Measurements from ENCODE around the gene SLC24A1.

Gene SLC24A1

GRCh38 chr15:65641768-65642475 is 20.2 kb downstream of the SLC24A1 start:
- no peak for DNase-seq (ENCODE audit: low read depth)
- TF ChIP-seq CTCF (IDR thresholded peaks at IDR 0.05; ENCODE audit: insufficient read depth, low read depth, low read length, missing control alignments), result no peak

DNA sequence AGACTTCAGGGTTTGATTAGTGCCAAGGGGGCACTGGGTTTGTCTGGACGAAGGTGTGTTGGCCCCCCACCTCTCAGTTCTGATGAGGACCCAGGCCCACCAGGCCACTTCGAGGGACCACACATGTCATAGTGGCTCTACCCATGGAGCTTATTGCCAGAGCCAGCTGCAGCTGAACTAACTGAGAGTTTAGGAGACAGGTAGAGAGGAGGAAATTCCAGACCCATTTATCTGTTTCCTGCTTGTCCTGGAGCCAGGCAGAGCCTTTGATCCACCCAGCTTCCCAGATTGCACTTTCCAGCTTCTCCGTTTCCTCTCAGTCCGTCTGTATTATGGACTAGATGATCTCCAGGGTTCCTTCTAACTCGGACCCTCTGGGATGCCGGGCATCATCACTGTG is 20.9 kb downstream of the SLC24A1 start:
- no peak for TF ChIP-seq CTCF (IDR thresholded peaks at IDR 0.05; ENCODE audit: insufficient read depth, low read depth, low read length, missing control alignments)
- no peak overlapping the region for H3K4me3 ChIP-seq (ENCODE audit: low read length)
- peak; percentile 36 for DNase-seq (ENCODE audit: low read depth)

More at GRCh38 chr15:65641768-65642475, 20.2 kb downstream of the SLC24A1 start:
- no peak overlapping the region for H3K4me3 ChIP-seq (ENCODE audit: low read length)

DNA sequence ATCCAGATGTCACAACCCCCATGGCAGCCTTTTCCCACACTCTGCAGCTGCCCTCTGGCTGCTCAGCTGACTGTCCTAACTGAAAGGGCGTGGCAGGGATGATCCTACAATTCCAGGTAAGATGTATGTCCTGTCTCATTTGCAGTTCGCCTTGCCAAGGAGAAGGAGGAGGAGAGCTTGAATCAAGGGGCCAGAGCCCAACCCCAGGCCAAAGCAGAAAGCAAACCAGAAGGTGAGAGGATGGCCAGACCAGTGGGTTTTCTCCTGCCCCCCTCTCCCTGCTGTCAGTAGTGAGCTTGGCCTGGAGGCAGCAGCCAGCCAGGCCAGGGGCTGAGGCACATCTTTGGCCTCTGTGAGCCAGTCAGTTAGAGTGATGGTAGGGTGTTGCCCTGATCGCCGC is 22.5 kb downstream of the SLC24A1 start:
- TF ChIP-seq CTCF (IDR thresholded peaks at IDR 0.05; ENCODE audit: insufficient read depth, low read depth, low read length, missing control alignments), result no peak
- DNase-seq (ENCODE audit: low read depth), result no peak
- H3K4me3 ChIP-seq (ENCODE audit: low read length), result no peak overlapping the region

DNA sequence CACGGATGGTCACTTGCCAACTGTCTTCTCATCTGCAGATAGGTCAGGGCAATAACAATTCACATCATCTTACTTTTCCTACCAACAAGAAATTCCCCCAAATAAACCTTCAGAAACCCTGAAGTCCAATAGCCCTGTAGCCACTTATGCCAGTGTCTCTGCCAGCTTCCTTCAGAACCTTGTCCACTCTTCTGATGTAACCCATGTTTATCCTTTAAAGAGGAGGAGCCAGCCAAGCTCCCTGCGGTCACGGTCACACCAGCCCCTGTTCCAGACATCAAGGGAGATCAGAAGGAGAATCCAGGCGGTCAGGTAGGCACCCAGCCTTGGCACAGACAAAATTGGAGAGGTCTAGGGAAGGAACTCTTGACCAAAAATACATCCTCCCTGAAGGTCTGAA is 23.7 kb downstream of the SLC24A1 start:
- TF ChIP-seq CTCF (IDR thresholded peaks at IDR 0.05; ENCODE audit: insufficient read depth, low read depth, low read length, missing control alignments), result no peak
- no peak for DNase-seq (ENCODE audit: low read depth)
- no peak overlapping the region for H3K4me3 ChIP-seq (ENCODE audit: low read length)

- DNase-seq (ENCODE audit: low read depth), result peak; percentile 38
- no peak for TF ChIP-seq CTCF (IDR thresholded peaks at IDR 0.05; ENCODE audit: insufficient read depth, low read depth, low read length, missing control alignments)
- H3K4me3 ChIP-seq (ENCODE audit: low read length), result no peak overlapping the region
Observed at GRCh38 chr15:65646486-65646885, 24.7 kb downstream of the SLC24A1 start.

GRCh38 chr15:65650312-65651041 is 28.7 kb downstream of the SLC24A1 start:
- no peak for TF ChIP-seq CTCF (IDR thresholded peaks at IDR 0.05; ENCODE audit: insufficient read depth, low read depth, low read length, missing control alignments)
- no peak for DNase-seq (ENCODE audit: low read depth)
- no peak overlapping the region for H3K4me3 ChIP-seq (ENCODE audit: low read length)

- no peak overlapping the region for H3K4me3 ChIP-seq (ENCODE audit: low read length)
- no peak for TF ChIP-seq CTCF (IDR thresholded peaks at IDR 0.05; ENCODE audit: insufficient read depth, low read depth, low read length, missing control alignments)
- no peak for DNase-seq (ENCODE audit: low read depth)
Observed at GRCh38 chr15:65651042-65651322, 29.2 kb downstream of the SLC24A1 start.

All from epithelial cell of esophagus (primary cell).